ENCODE results near the gene CAMTA1. TPM values are rescaled to one million over a fixed set of nuclear protein-coding genes. Genes with fewer than 3 reads are reported as not detected.

CAMTA1 gene
- total RNA-seq, 1 experiment from 2014 or later, result 69.5 TPM

GRCh38 chr1:7298749-7299151 lies 513.5 kb downstream of the CAMTA1 start:
- POLR2A ChIA-PET, result interaction anchor here (1.4 kb wide), 1 partner anchor 7 kb away, joined by 3 read pairs; no protein-coding TSS in a partner anchor
- no peaks in the 10 kb centered on the region for H3K79me2 ChIP-seq (ENCODE audit: insufficient read depth, low read length)
- peaks cover 51 to 55% of the 10 kb centered on the region in 2 experiments for H3K4me1 ChIP-seq (ENCODE audit: control insufficient read depth in 1 of 2, insufficient read depth in 2 of 2, low read length in 2 of 2)
- H3K27ac ChIP-seq (ENCODE audit: low read depth, low read length), result peak overlapping the region; percentile 85
- no peaks in the 10 kb centered on the region for H3K9me2 ChIP-seq (ENCODE audit: insufficient read depth)
- DNase-seq (ENCODE audit: low read depth, low spot score), result no peak
- TF ChIP-seq CBX3 (IDR thresholded peaks at IDR 0.05; ENCODE audit: low read depth) (no peak), SIN3A (IDR thresholded peaks at IDR 0.05; ENCODE audit: low read depth) (no peak)
- peaks cover 0 to 9% of the 10 kb centered on the region in 2 experiments; a peak in 1 of 4 replicates for H3K9me3 ChIP-seq (ENCODE audit: control insufficient read depth in 1 of 2, insufficient read depth in 1 of 2, low read depth in 1 of 2, low read length in 2 of 2)
- RAD21 ChIA-PET (ENCODE audit: low non-redundant PET in 1 of 2, low total read pairs in 2 of 2, uncharacterized antibody in 2 of 2, unreplicated experiment in 2 of 2), result no interaction called here
- CTCF ChIA-PET, result no interaction called here
- H3K9ac ChIP-seq (ENCODE audit: low read length), result peak overlapping the region; percentile 64
- H3K36me3 ChIP-seq (ENCODE audit: control insufficient read depth in 1 of 2, insufficient read depth in 2 of 2, low read length in 2 of 2), result no peaks in the 10 kb centered on the region
- no TSS peak for BruUV-seq (replicated peaks)
- 0 out of 4 replicates have a peak overlapping the region, but pooled peaks of 1 of the 2 experiments have one; percentile 40 for H3K4me3 ChIP-seq (replicated peaks in 1 of 2; ENCODE audit: low read depth in 1 of 2, low read length in 2 of 2)
- ATAC-seq, result 0 out of 2 replicates have a peak, but pooled peaks have one; percentile 10
- no peaks in the 10 kb centered on the region for H4K20me1 ChIP-seq (ENCODE audit: insufficient read depth)
- peak overlapping the region; percentile 80 for H3K4me2 ChIP-seq (ENCODE audit: low read length)
- intact Hi-C loops (cut with micrococcal nuclease), result loop anchor here (2.0 kb wide), 1 partner anchor 32 kb away; no protein-coding TSS in a partner anchor
- H2AFZ ChIP-seq (ENCODE audit: low read depth, low read length, poor library complexity, severe bottlenecking), result peak overlapping the region; percentile 30
- H3K27me3 ChIP-seq (ENCODE audit: insufficient read depth, low read length), result no peaks in the 10 kb centered on the region

GRCh38 chr1:7299329-7299799 lies 514.1 kb downstream of the CAMTA1 start:
- H3K4me3 ChIP-seq (replicated peaks in 1 of 2; ENCODE audit: low read depth in 1 of 2, low read length in 2 of 2), result peak overlapping the region in 1 of 2 experiments; percentile 40; a peak in 3 of 4 replicates
- no TSS peak for BruUV-seq (replicated peaks)
- no peaks in the 10 kb centered on the region for H4K20me1 ChIP-seq (ENCODE audit: insufficient read depth)
- ATAC-seq (peak; percentile 79), DNase-seq (ENCODE audit: low read depth, low spot score) (peak; percentile 82)
- H3K9me2 ChIP-seq (ENCODE audit: insufficient read depth), result no peaks in the 10 kb centered on the region
- peak overlapping the region; percentile 85 for H3K27ac ChIP-seq (ENCODE audit: low read depth, low read length)
- no peaks in the 10 kb centered on the region for H3K79me2 ChIP-seq (ENCODE audit: insufficient read depth, low read length)
- peaks cover 55 to 59% of the 10 kb centered on the region in 2 experiments for H3K4me1 ChIP-seq (ENCODE audit: control insufficient read depth in 1 of 2, insufficient read depth in 2 of 2, low read length in 2 of 2)
- ChIA-PET POLR2A (interaction anchor here (1.2 to 1.4 kb wide), 2 partner anchors 8 to 14 kb away, joined by 3 read pairs; no protein-coding TSS in a partner anchor), RAD21 (ENCODE audit: low non-redundant PET in 1 of 2, low total read pairs in 2 of 2, uncharacterized antibody in 2 of 2, unreplicated experiment in 2 of 2) (no interaction called here), CTCF (no interaction called here)
- H3K9ac ChIP-seq (ENCODE audit: low read length), result peak overlapping the region; percentile 64
- TF ChIP-seq TCF7L2 (IDR thresholded peaks at IDR 0.05; ENCODE audit: borderline replicate concordance, extremely low read depth, insufficient read depth, insufficient read length) (peak; percentile 30), EGR1 (IDR thresholded peaks at IDR 0.05; ENCODE audit: low read depth) (peak; percentile 51; the same call in 1 of the 2 replicates), CEBPB (IDR thresholded peaks at IDR 0.05; ENCODE audit: low read depth) (peak; percentile 61; the same call in 1 of the 2 replicates), CBX3 (IDR thresholded peaks at IDR 0.05; ENCODE audit: low read depth) (peak; percentile 82), POLR2AphosphoS5 (IDR thresholded peaks at IDR 0.05; ENCODE audit: low read depth, low read length) (peak; percentile 53; the same call in 1 of the 2 replicates), FOSL1 (IDR thresholded peaks at IDR 0.05; ENCODE audit: low read depth) (peak; percentile 94), EZH2 (IDR thresholded peaks at IDR 0.05) (no peak), SRF (IDR thresholded peaks at IDR 0.05; ENCODE audit: low read depth) (0 out of 2 replicates have a peak, but pooled peaks have one; percentile 31), ZNF274 (IDR thresholded peaks at IDR 0.05; ENCODE audit: low read depth, low read length) (no peak), RAD21 (IDR thresholded peaks at IDR 0.05; ENCODE audit: low read depth) (peak; percentile 43), ATF3 (IDR thresholded peaks at IDR 0.05) (no peak), SIN3A (IDR thresholded peaks at IDR 0.05; ENCODE audit: low read depth) (peak; percentile 59), JUND (IDR thresholded peaks at IDR 0.05) (peak; percentile 91), POLR2A (IDR thresholded peaks at IDR 0.05; ENCODE audit: borderline replicate concordance, extremely low read depth, insufficient read depth, insufficient read length) (no peak), SP1 (IDR thresholded peaks at IDR 0.05; ENCODE audit: low read depth) (peak; percentile 89), ZBTB33 (IDR thresholded peaks at IDR 0.05; ENCODE audit: extremely low read depth, insufficient replicate concordance, low read length) (no peak)
- TF ChIP-seq, protein P1, sequence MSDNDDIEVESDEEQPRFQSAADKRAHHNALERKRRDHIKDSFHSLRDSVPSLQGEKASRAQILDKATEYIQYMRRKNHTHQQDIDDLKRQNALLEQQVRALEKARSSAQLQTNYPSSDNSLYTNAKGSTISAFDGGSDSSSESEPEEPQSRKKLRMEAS (IDR thresholded peaks at IDR 0.05), result 0 out of 2 replicates have a peak, but pooled peaks have one; percentile 50
- H3K36me3 ChIP-seq (ENCODE audit: control insufficient read depth in 1 of 2, insufficient read depth in 2 of 2, low read length in 2 of 2), result no peaks in the 10 kb centered on the region
- H3K9me3 ChIP-seq (ENCODE audit: control insufficient read depth in 1 of 2, insufficient read depth in 1 of 2, low read depth in 1 of 2, low read length in 2 of 2), result peaks cover 0 to 9% of the 10 kb centered on the region in 2 experiments; a peak in 1 of 4 replicates
- H2AFZ ChIP-seq (ENCODE audit: low read depth, low read length, poor library complexity, severe bottlenecking), result peak overlapping the region; percentile 14
- intact Hi-C loops (cut with micrococcal nuclease), result loop anchor here (2.0 kb wide), 1 partner anchor 33 kb away; no protein-coding TSS in a partner anchor
- peak overlapping the region; percentile 80 for H3K4me2 ChIP-seq (ENCODE audit: low read length)
- H3K27me3 ChIP-seq (ENCODE audit: insufficient read depth, low read length), result no peaks in the 10 kb centered on the region

All from HCT116 (cell line).